Parathyroid adenoma (tissue), 2 donors: Measurements from ENCODE around the gene ARAP3.
"Not testable (repeated sequence)": the region's sequence is repeated elsewhere in the genome, so short reads cannot be mapped to it uniquely, and the experiment has no call there.

Source experiments
- H2AFZ ChIP-seq: fragments of 300-600 bp; sonication (generic); one replicate; pipeline ENCODE4 v1.7.0; 2017; ENCODE audit warnings: antibody characterized with exemption, mild to moderate bottlenecking
- H3K27ac ChIP-seq: fragments of 300-600 bp; sonication (generic); one replicate; pipeline ENCODE4 v1.7.0; 2017
- H3K27me3 ChIP-seq: fragments of 300-600 bp; sonication (generic); one replicate; pipeline ENCODE4 v1.7.0; 2017; ENCODE audit warnings: low read length; ENCODE audit not compliant: control insufficient read depth, insufficient read depth
- H3K36me3 ChIP-seq: fragments of 300-600 bp; sonication (generic); one replicate; pipeline ENCODE4 v1.7.0; 2017; ENCODE audit warnings: low read length; ENCODE audit not compliant: control insufficient read depth, insufficient read depth
- H3K4me1 ChIP-seq: fragments of 300-600 bp; sonication (generic); one replicate; pipeline ENCODE4 v1.7.0; 2017; ENCODE audit warnings: control low read depth
- H3K4me2 ChIP-seq: fragments of 300-600 bp; sonication (generic); one replicate; pipeline ENCODE4 v1.7.0; 2017; ENCODE audit warnings: low read length
- H3K4me3 ChIP-seq: fragments of 300-600 bp; sonication (generic); one replicate; pipeline ENCODE4 v1.7.0; 2017; ENCODE audit warnings: low read depth, low read length
- H3K79me2 ChIP-seq: fragments of 300-600 bp; sonication (generic); one replicate; pipeline ENCODE4 v1.7.0; 2017; ENCODE audit warnings: control low read depth
- H3K9ac ChIP-seq: fragments of 300-600 bp; sonication (generic); one replicate; pipeline ENCODE4 v1.7.0; 2017; ENCODE audit warnings: mild to moderate bottlenecking
- H3K9me3 ChIP-seq: fragments of 300-600 bp; sonication (generic); one replicate; pipeline ENCODE4 v1.7.0; 2017; ENCODE audit warnings: low read length; ENCODE audit not compliant: control insufficient read depth
- TF ChIP-seq, protein P1 (sequence below): fragments of 300-600 bp; sonication (generic); IDR thresholded peaks from one replicate; pipeline ENCODE4 v1.7.0; 2017; ENCODE audit warnings: antibody characterized with exemption, mild to moderate bottlenecking
- donor health status: primary hyperparathyroidism.

Gene ARAP3

DNA sequence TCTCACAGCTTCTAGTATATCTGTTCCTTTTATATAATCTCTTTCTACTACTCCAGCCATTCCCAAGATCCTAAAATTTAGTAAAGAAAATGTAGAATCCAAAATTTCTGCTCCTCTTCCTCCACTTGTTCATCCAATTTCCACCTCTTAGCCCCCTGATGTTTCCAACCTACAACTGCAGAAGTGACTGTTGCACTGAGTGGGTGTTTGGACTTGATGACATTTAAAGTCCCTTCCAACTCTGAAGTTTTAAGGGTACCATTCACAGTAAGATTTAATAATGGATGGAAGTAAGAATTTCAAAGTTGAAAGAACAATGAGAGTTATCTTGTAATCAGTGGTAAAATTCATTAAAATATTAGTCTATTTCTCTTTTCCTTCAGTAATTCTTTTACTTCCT lies 68.7 kb downstream of the ARAP3 start:
- Histone ChIP-seq H3K4me3 (no peak overlapping the region), H2AFZ (no peak overlapping the region), H3K4me1 (peaks cover 16% of the 10 kb centered on the region), H3K9me3 (no peaks in the 10 kb centered on the region), H3K27ac (no peak overlapping the region), H3K4me2 (no peak overlapping the region), H3K27me3 (no peaks in the 10 kb centered on the region), H3K9ac (no peak overlapping the region), H3K36me3 (no peaks in the 10 kb centered on the region), H3K79me2 (peaks cover 52% of the 10 kb centered on the region)
- TF ChIP-seq, protein P1, sequence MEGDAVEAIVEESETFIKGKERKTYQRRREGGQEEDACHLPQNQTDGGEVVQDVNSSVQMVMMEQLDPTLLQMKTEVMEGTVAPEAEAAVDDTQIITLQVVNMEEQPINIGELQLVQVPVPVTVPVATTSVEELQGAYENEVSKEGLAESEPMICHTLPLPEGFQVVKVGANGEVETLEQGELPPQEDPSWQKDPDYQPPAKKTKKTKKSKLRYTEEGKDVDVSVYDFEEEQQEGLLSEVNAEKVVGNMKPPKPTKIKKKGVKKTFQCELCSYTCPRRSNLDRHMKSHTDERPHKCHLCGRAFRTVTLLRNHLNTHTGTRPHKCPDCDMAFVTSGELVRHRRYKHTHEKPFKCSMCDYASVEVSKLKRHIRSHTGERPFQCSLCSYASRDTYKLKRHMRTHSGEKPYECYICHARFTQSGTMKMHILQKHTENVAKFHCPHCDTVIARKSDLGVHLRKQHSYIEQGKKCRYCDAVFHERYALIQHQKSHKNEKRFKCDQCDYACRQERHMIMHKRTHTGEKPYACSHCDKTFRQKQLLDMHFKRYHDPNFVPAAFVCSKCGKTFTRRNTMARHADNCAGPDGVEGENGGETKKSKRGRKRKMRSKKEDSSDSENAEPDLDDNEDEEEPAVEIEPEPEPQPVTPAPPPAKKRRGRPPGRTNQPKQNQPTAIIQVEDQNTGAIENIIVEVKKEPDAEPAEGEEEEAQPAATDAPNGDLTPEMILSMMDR = no peak

GRCh38 chr5:141611289-141611688 lies 70.7 kb downstream of the ARAP3 start:
- no peaks in the 10 kb centered on the region for H3K27me3 ChIP-seq
- H3K4me1 ChIP-seq = peaks cover 3% of the 10 kb centered on the region

GRCh38 chr5:141609921-141610320 lies 72.1 kb downstream of the ARAP3 start:
- not testable (repeated sequence) for H3K4me2 ChIP-seq, H3K9ac ChIP-seq, H3K4me3 ChIP-seq, H3K27me3 ChIP-seq, H3K4me1 ChIP-seq, H3K27ac ChIP-seq, H2AFZ ChIP-seq, H3K36me3 ChIP-seq, H3K9me3 ChIP-seq
- peaks cover 62% of the 10 kb centered on the region for H3K79me2 ChIP-seq

More at GRCh38 chr5:141611289-141611688, 70.7 kb downstream of the ARAP3 start:
- TF ChIP-seq, protein P1 = no peak
- H3K4me3 ChIP-seq = no peak overlapping the region
- no peak overlapping the region for H2AFZ ChIP-seq
- no peaks in the 10 kb centered on the region for H3K36me3 ChIP-seq
- H3K79me2 ChIP-seq = peaks cover 55% of the 10 kb centered on the region
- no peak overlapping the region for H3K9ac ChIP-seq
- H3K9me3 ChIP-seq = no peaks in the 10 kb centered on the region
- no peak overlapping the region for H3K4me2 ChIP-seq
- H3K27ac ChIP-seq = no peak overlapping the region

- Histone ChIP-seq H3K27me3 (no peaks in the 10 kb centered on the region), H3K36me3 (no peaks in the 10 kb centered on the region), H2AFZ (no peak overlapping the region), H3K27ac (no peak overlapping the region), H3K9ac (no peak overlapping the region), H3K79me2 (peaks cover 56% of the 10 kb centered on the region), H3K4me3 (no peak overlapping the region), H3K9me3 (no peaks in the 10 kb centered on the region), H3K4me1 (peaks cover 2% of the 10 kb centered on the region), H3K4me2 (no peak overlapping the region)
- TF ChIP-seq, protein P1 = no peak
Observed at GRCh38 chr5:141609044-141609443, 73.0 kb downstream of the ARAP3 start.

GRCh38 chr5:141608557-141608956 lies 73.5 kb downstream of the ARAP3 start:
- Histone ChIP-seq H3K27ac (no peak overlapping the region), H3K4me3 (no peak overlapping the region), H3K4me1 (peaks cover 2% of the 10 kb centered on the region)

More at GRCh38 chr5:141608557-141608956, 73.5 kb downstream of the ARAP3 start:
- H3K9ac ChIP-seq = no peak overlapping the region
- H3K4me2 ChIP-seq = no peak overlapping the region
- no peak overlapping the region for H2AFZ ChIP-seq
- TF ChIP-seq, protein P1 = no peak
- H3K36me3 ChIP-seq = no peaks in the 10 kb centered on the region
- peaks cover 53% of the 10 kb centered on the region for H3K79me2 ChIP-seq
- H3K9me3 ChIP-seq = no peaks in the 10 kb centered on the region
- H3K27me3 ChIP-seq = no peaks in the 10 kb centered on the region
